NB4 (cell line): ENCODE data around the gene PARD3.

Source experiments
- DNase-seq: peaks from one replicate; pipeline ENCODE4 v3.0.0; 2010; ENCODE audit warnings: low read depth
- H3K4me3 ChIP-seq: one replicate; pipeline ENCODE4 v1.5.1; 2011; ENCODE audit warnings: mild to moderate bottlenecking, low read depth, low read length, moderate library complexity
- CTCF ChIP-seq: IDR thresholded peaks from one replicate; pipeline ENCODE4 v1.5.1; 2012; ENCODE audit warnings: low read depth, low read length
- MAX ChIP-seq: IDR thresholded peaks from 2 replicates; pipeline ENCODE4 v1.6.1; 2011; ENCODE audit warnings: low read depth, low read length
- MYC ChIP-seq: IDR thresholded peaks from 2 replicates; pipeline ENCODE4 v1.6.1; 2011; ENCODE audit warnings: low read depth, low read length
- POLR2A ChIP-seq: IDR thresholded peaks from 2 replicates; pipeline ENCODE4 v1.6.1; 2011; ENCODE audit warnings: mild to moderate bottlenecking; ENCODE audit not compliant: insufficient read length; ENCODE audit errors: extremely low read depth

The PARD3 gene

GRCh38 chr10:34651416-34652195 is 163.5 kb downstream of the PARD3 start:
- no peak for DNase-seq
- H3K4me3 ChIP-seq, result no peak overlapping the region
- TF ChIP-seq MAX (no peak), POLR2A (no peak), MYC (no peak), CTCF (no peak)

GRCh38 chr10:34650156-34650555 is 164.9 kb downstream of the PARD3 start:
- H3K4me3 ChIP-seq, result no peak overlapping the region
- TF ChIP-seq MYC (no peak), POLR2A (no peak), MAX (no peak), CTCF (no peak)
- peak; percentile 7 for DNase-seq

- TF ChIP-seq MYC, result no peak
- TF ChIP-seq MAX, result no peak
- TF ChIP-seq CTCF, result no peak
- TF ChIP-seq POLR2A, result no peak
These were observed 165.7 kb downstream of the PARD3 start for GRCh38 chr10:34649385-34649784.

GRCh38 chr10:34648919-34649318 is 166.2 kb downstream of the PARD3 start:
- no peak for DNase-seq
- H3K4me3 ChIP-seq, result no peak overlapping the region
- TF ChIP-seq POLR2A (no peak), CTCF (no peak), MAX (no peak), MYC (no peak)

More at GRCh38 chr10:34649385-34649784, 165.7 kb downstream of the PARD3 start:
- DNase-seq, result no peak
- no peak overlapping the region for H3K4me3 ChIP-seq

GRCh38 chr10:34647875-34648865 is 166.9 kb downstream of the PARD3 start:
- no peak for DNase-seq
- TF ChIP-seq POLR2A, result no peak
- TF ChIP-seq MAX, result no peak
- no peak for TF ChIP-seq CTCF
- no peak for TF ChIP-seq MYC

More at GRCh38 chr10:34647875-34648865, 166.9 kb downstream of the PARD3 start:
- no peak overlapping the region for H3K4me3 ChIP-seq
